ENCODE measurements around the gene NKX6-2. TPM values are rescaled to one million over a fixed set of nuclear protein-coding genes. Genes with fewer than 3 reads are reported as not detected.
"Not testable (repeated sequence)": the region's sequence is repeated elsewhere in the genome, so short reads cannot be mapped to it uniquely, and the experiment has no call there.

Gene NKX6-2
- total RNA-seq, 1 donor from 2014 or later = not detected

DNA sequence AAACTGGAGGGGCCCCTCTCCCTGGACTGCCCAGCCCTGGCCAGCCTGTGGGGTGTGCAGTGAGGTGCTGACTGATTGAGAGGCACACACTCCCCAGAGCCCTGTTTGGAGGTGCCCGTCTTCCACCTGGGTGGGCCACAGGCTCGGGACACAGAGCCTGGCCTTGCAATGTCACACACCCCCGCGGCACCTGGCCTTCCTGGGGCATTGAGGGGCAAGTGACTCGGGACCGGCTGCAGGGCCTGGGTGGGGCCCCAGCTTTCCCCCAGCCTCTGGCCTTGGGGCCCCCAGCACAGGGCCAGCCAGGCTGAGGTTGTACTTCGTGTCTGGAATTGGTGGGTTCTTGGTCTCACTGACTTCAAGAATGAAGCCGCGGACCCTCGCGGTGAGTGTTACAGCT is 13.9 kb upstream of the NKX6-2 start:
- no peaks in the 10 kb centered on the region for H3K36me3 Mint-ChIP-seq (ENCODE audit: low read depth, unreplicated experiment)
- no peaks in the 10 kb centered on the region for H3K36me3 ChIP-seq (ENCODE audit: insufficient read depth, low read length)
- no peaks in the 10 kb centered on the region for H3K9me3 ChIP-seq (ENCODE audit: insufficient read depth, low read depth, low read length)
- no peaks in the 10 kb centered on the region for H3K4me1 Mint-ChIP-seq (ENCODE audit: low read depth, unreplicated experiment)
- no peak overlapping the region for H3K4me3 Mint-ChIP-seq (ENCODE audit: unreplicated experiment)
- H3K9ac ChIP-seq (ENCODE audit: low read length) = no peak overlapping the region
- no peaks in the 10 kb centered on the region for H3K4me1 ChIP-seq (ENCODE audit: insufficient read depth, low read length)
- no peak overlapping the region for H3K4me3 ChIP-seq (ENCODE audit: insufficient read depth, low read depth, low read length)
- no peak overlapping the region for H3K4me2 ChIP-seq (ENCODE audit: low read length)
- FAIRE-seq = no peak
- no peak overlapping the region for H3K27ac ChIP-seq (ENCODE audit: low read depth, low read length)
- no peaks in the 10 kb centered on the region for H4K20me1 ChIP-seq (ENCODE audit: insufficient read depth, low read length)
- DNase-seq (ENCODE audit: low read depth) = no peak
- TF ChIP-seq EZH2 (IDR thresholded peaks at IDR 0.05; ENCODE audit: insufficient read depth, low read length) = no peak
- TF ChIP-seq, protein P1, sequence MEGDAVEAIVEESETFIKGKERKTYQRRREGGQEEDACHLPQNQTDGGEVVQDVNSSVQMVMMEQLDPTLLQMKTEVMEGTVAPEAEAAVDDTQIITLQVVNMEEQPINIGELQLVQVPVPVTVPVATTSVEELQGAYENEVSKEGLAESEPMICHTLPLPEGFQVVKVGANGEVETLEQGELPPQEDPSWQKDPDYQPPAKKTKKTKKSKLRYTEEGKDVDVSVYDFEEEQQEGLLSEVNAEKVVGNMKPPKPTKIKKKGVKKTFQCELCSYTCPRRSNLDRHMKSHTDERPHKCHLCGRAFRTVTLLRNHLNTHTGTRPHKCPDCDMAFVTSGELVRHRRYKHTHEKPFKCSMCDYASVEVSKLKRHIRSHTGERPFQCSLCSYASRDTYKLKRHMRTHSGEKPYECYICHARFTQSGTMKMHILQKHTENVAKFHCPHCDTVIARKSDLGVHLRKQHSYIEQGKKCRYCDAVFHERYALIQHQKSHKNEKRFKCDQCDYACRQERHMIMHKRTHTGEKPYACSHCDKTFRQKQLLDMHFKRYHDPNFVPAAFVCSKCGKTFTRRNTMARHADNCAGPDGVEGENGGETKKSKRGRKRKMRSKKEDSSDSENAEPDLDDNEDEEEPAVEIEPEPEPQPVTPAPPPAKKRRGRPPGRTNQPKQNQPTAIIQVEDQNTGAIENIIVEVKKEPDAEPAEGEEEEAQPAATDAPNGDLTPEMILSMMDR (IDR thresholded peaks at IDR 0.05; ENCODE audit: insufficient read depth, low read depth, low read length) = no peak
- H3K27me3 Mint-ChIP-seq (ENCODE audit: low read depth, unreplicated experiment) = peaks cover 24% of the 10 kb centered on the region
- no peak overlapping the region for H3K27ac Mint-ChIP-seq (ENCODE audit: unreplicated experiment)
- H3K9me3 Mint-ChIP-seq (ENCODE audit: unreplicated experiment) = peaks cover 4% of the 10 kb centered on the region
- H2AFZ ChIP-seq (ENCODE audit: low read depth, low read length) = no peak overlapping the region
- no peaks in the 10 kb centered on the region for H3K79me2 ChIP-seq (ENCODE audit: insufficient read depth, low read length)
- peaks cover 9% of the 10 kb centered on the region for H3K27me3 ChIP-seq (ENCODE audit: insufficient read depth, low read length)

DNA sequence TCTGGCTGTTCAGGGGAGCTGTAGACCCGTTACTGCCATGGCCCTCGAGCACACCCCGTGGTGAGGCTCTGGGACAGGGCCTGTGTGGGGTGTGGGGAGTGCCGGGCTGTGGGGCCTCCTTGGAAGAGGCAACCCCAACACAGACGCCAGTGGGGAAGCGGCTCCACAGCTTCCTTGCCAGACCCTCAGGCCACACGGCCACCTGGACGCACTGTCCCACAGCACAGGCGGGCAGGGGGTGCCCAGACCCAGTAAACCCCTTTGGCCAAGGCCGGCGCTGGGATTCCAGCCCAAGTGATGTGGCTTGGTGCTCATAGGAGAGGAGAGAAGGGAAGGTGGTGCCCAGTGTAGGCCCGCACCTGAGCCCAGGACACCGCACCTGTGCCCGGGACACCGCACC is 12.9 kb upstream of the NKX6-2 start:
- Histone ChIP-seq H3K27ac (ENCODE audit: low read depth, low read length) (no peak overlapping the region), H2AFZ (ENCODE audit: low read depth, low read length) (no peak overlapping the region), H3K4me1 (ENCODE audit: insufficient read depth, low read length) (no peaks in the 10 kb centered on the region), H3K27me3 (ENCODE audit: insufficient read depth, low read length) (peaks cover 9% of the 10 kb centered on the region), H3K36me3 (ENCODE audit: insufficient read depth, low read length) (no peaks in the 10 kb centered on the region), H3K4me2 (ENCODE audit: low read length) (no peak overlapping the region), H3K9ac (ENCODE audit: low read length) (no peak overlapping the region), H3K79me2 (ENCODE audit: insufficient read depth, low read length) (no peaks in the 10 kb centered on the region), H4K20me1 (ENCODE audit: insufficient read depth, low read length) (no peaks in the 10 kb centered on the region), H3K4me3 (ENCODE audit: insufficient read depth, low read depth, low read length) (no peak overlapping the region), H3K9me3 (ENCODE audit: insufficient read depth, low read depth, low read length) (no peaks in the 10 kb centered on the region)
- Mint-ChIP-seq H3K9me3 (ENCODE audit: unreplicated experiment) (peaks cover 4% of the 10 kb centered on the region), H3K27ac (ENCODE audit: unreplicated experiment) (no peak overlapping the region), H3K4me3 (ENCODE audit: unreplicated experiment) (no peak overlapping the region), H3K36me3 (ENCODE audit: low read depth, unreplicated experiment) (no peaks in the 10 kb centered on the region), H3K27me3 (ENCODE audit: low read depth, unreplicated experiment) (peaks cover 22% of the 10 kb centered on the region), H3K4me1 (ENCODE audit: low read depth, unreplicated experiment) (no peaks in the 10 kb centered on the region)
- DNase-seq (ENCODE audit: low read depth) (no peak), FAIRE-seq (no peak)
- TF ChIP-seq, protein P1 (IDR thresholded peaks at IDR 0.05; ENCODE audit: insufficient read depth, low read depth, low read length) = no peak
- TF ChIP-seq EZH2 (IDR thresholded peaks at IDR 0.05; ENCODE audit: insufficient read depth, low read length) = no peak

DNA sequence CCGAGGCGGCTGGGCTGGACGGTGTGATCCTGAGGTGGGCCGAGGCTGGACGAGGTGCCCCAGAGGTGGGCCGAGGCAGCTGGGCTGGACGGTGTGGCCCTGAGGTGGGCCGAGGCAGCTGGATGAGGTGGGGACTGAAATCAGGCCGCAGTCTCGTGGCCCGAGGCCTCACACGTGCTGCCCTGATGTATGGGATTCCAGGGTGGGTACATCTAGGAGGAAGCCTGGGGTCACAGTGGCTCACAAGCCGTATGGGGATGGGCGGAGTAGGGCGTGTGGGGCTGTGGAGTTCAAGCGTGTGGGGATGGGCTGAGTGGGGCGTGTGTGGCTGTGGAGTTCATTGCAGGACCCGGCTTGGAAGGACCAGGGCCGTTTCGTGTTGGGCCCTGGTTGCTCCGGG is 12.5 kb upstream of the NKX6-2 start:
- H3K36me3 Mint-ChIP-seq (ENCODE audit: low read depth, unreplicated experiment) = no peaks in the 10 kb centered on the region
- H3K79me2 ChIP-seq (ENCODE audit: insufficient read depth, low read length) = no peaks in the 10 kb centered on the region
- no peaks in the 10 kb centered on the region for H3K36me3 ChIP-seq (ENCODE audit: insufficient read depth, low read length)
- H3K4me2 ChIP-seq (ENCODE audit: low read length) = no peak overlapping the region
- TF ChIP-seq, protein P1 (IDR thresholded peaks at IDR 0.05; ENCODE audit: insufficient read depth, low read depth, low read length) = no peak
- TF ChIP-seq EZH2 (IDR thresholded peaks at IDR 0.05; ENCODE audit: insufficient read depth, low read length) = no peak
- DNase-seq (ENCODE audit: low read depth) = no peak
- H3K4me1 ChIP-seq (ENCODE audit: insufficient read depth, low read length) = no peaks in the 10 kb centered on the region
- peaks cover 20% of the 10 kb centered on the region for H3K27me3 Mint-ChIP-seq (ENCODE audit: low read depth, unreplicated experiment)
- no peaks in the 10 kb centered on the region for H3K4me1 Mint-ChIP-seq (ENCODE audit: low read depth, unreplicated experiment)
- no peak overlapping the region for H3K4me3 ChIP-seq (ENCODE audit: insufficient read depth, low read depth, low read length)
- no peak overlapping the region for H3K4me3 Mint-ChIP-seq (ENCODE audit: unreplicated experiment)
- no peaks in the 10 kb centered on the region for H3K9me3 ChIP-seq (ENCODE audit: insufficient read depth, low read depth, low read length)
- H3K9ac ChIP-seq (ENCODE audit: low read length) = no peak overlapping the region
- H3K27me3 ChIP-seq (ENCODE audit: insufficient read depth, low read length) = peaks cover 9% of the 10 kb centered on the region
- peaks cover 4% of the 10 kb centered on the region for H3K9me3 Mint-ChIP-seq (ENCODE audit: unreplicated experiment)
- H2AFZ ChIP-seq (ENCODE audit: low read depth, low read length) = no peak overlapping the region
- H3K27ac ChIP-seq (ENCODE audit: low read depth, low read length) = no peak overlapping the region
- no peak for FAIRE-seq
- H4K20me1 ChIP-seq (ENCODE audit: insufficient read depth, low read length) = no peaks in the 10 kb centered on the region
- no peak overlapping the region for H3K27ac Mint-ChIP-seq (ENCODE audit: unreplicated experiment)

DNA sequence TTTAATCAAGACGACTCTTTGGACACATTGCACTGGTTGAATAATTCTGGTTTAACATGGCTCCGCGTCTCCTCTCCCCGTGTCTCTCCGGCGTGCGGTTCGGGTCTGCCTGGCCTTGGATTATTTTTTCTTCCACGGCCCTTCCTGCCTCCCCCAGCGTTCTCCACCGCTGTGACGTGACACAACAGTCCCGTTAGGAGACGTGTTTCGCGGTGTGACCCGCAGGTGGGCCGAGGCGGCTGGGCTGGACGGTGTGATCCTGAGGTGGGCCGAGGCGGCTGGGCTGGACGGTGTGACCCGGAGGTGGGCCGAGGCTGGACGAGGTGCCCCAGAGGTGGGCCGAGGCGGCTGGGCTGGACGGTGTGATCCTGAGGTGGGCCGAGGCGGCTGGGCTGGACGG is 12.0 kb upstream of the NKX6-2 start:
- not testable (repeated sequence) for H3K4me3 Mint-ChIP-seq (ENCODE audit: unreplicated experiment); H3K27ac ChIP-seq (ENCODE audit: low read depth, low read length); H3K4me2 ChIP-seq (ENCODE audit: low read length); H2AFZ ChIP-seq (ENCODE audit: low read depth, low read length); H3K4me1 Mint-ChIP-seq (ENCODE audit: low read depth, unreplicated experiment); H3K79me2 ChIP-seq (ENCODE audit: insufficient read depth, low read length); H3K9me3 ChIP-seq (ENCODE audit: insufficient read depth, low read depth, low read length); H3K27ac Mint-ChIP-seq (ENCODE audit: unreplicated experiment); H3K27me3 ChIP-seq (ENCODE audit: insufficient read depth, low read length); H3K4me1 ChIP-seq (ENCODE audit: insufficient read depth, low read length); H3K36me3 Mint-ChIP-seq (ENCODE audit: low read depth, unreplicated experiment); FAIRE-seq; H3K36me3 ChIP-seq (ENCODE audit: insufficient read depth, low read length); H3K9ac ChIP-seq (ENCODE audit: low read length); H4K20me1 ChIP-seq (ENCODE audit: insufficient read depth, low read length); DNase-seq (ENCODE audit: low read depth); H3K4me3 ChIP-seq (ENCODE audit: insufficient read depth, low read depth, low read length); H3K9me3 Mint-ChIP-seq (ENCODE audit: unreplicated experiment)
- peaks cover 19% of the 10 kb centered on the region for H3K27me3 Mint-ChIP-seq (ENCODE audit: low read depth, unreplicated experiment)
